Activated CD4-positive, CD25-positive, alpha-beta regulatory T cell treated with anti-CD3 and anti-CD28 coated beads, Interleukin-2, amount 50 U/mL, for 16 hours (primary cell): ENCODE data around the gene NFKB1.

Source experiments
- DNase-seq: peaks from one replicate; pipeline ENCODE4 v3.0.0-alpha.2; 2020; ENCODE audit warnings: low read depth, low spot score

NFKB1 gene

DNA sequence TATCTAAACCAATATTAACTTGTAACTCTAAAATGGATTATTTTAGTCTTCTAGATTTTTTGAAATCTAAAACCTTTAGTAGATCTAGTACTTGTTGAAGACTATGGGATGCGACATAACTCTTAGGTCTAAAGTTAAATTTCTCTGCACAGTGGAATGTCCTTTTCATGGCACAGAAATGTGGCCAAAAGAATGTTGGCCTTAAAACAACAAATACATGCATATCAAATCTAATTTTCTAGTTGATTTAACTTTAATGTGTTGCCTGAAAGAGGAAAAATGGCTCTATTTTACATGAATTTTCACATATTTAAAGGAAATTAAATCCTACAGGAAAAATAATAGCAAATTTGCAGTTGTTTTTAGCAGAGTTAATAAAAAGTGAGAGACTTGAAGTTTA is 30.3 kb downstream of the NFKB1 start:
- DNase-seq: no peak

DNA sequence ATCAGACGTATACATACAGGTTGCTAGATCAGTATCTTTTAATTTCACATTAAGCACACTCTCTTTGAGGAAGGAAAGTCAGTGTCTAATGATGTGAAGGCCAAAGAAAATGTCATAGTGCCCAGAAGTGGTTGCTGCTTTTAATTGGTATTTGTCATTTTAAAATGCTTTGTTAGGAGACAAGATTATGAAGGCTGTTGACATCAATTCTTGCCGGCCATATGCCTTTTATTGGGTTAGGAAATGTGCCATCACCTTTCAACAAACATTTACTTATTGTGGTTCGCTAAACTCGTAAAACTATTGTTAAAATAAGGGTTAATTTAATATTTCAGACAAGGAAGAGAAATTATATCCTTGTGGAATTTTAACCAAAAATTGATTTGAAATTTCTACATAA is 32.2 kb downstream of the NFKB1 start:
- DNase-seq: no peak

DNA sequence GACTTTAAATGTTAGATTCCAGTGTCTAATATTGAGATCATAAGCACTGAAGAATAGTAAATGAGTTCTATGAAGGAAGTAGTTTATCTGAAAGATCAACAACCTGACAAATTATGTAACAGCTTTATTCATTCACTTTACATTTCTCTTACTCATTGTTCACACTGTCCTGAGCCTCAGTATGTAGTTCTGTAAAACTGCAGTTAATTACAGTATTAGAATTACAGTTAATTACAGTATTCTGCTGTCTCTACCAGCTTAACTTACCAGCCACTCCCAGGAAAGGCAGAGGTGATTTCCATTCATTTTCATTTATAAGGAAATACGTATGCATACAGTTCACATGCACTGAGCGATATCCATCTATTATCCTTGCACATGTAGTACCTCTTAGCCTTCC is 32.7 kb downstream of the NFKB1 start:
- no peak for DNase-seq

DNA sequence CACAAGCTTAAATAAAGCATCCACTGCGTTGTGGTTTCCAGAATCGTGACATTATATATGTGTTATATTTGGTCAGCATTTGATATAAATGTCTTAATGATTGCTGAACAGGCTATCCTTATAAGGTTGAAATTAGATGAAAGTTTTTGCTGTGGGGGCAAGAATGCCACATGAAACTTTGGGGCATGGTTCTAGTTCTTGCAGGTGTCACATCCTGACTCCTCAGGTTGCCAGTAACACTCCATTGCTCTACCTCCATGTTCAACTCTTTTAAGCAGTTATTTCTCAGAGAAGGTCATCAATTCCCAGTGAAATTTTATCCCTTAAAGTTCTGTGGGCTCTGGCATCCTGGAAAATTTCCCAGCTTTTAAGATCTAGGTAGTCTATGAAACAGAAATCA is 33.7 kb downstream of the NFKB1 start:
- no peak for DNase-seq

DNA sequence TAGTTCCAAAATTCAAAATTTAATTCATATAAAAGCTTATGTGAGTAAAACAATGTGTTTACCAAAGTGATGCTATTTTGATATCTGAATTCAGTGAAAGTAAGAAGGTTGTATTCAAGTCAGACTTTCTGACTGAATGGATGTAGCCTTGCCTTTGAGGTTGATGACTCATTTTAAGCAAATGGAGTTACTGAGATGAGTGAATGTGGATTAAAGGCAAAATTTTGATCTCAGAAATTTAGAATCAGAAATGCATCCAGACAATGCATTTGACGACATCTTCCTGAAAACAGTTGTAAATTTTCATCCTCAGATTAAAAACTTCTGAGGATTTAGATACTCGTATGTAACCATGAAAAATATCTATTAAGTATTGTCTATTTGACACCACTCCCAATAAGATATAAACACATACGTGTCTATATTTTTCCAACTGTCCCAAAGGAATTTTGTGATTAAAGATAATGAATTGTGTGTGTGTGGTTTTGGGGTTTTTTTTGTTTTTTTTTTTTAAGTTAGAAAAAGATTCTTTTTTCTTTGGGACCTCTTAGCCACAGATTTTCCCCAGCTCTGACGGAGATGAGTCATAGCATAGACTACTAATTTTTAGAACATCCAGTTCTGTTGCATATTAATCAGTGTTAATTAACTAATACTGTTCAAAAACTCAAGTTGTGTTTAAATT is 34.4 kb downstream of the NFKB1 start:
- DNase-seq: no peak

- DNase-seq: no peak
These were observed 35.6 kb downstream of the NFKB1 start for GRCh38 chr4:102536768-102537167.

DNA sequence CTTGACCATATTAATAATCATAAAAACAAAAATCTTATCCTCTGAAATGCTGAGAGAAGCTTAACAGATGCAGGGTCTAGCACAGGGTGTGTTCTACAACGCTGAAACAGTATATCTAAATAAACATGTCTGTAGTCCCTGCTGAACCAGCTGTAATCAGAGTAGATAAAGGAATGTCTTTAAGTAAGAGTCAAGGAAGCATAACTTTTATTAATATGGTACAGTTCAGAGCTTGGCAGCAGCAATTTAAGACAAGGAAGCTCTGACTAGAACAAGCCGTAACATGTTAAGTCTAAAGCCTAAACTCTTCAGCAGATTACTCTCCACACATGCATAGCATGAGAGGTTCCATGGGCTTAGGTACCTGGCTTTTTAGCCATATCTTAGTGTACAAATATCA is 36.1 kb downstream of the NFKB1 start:
- DNase-seq: no peak

GRCh38 chr4:102541697-102542096 is 40.5 kb downstream of the NFKB1 start:
- no peak for DNase-seq

DNA sequence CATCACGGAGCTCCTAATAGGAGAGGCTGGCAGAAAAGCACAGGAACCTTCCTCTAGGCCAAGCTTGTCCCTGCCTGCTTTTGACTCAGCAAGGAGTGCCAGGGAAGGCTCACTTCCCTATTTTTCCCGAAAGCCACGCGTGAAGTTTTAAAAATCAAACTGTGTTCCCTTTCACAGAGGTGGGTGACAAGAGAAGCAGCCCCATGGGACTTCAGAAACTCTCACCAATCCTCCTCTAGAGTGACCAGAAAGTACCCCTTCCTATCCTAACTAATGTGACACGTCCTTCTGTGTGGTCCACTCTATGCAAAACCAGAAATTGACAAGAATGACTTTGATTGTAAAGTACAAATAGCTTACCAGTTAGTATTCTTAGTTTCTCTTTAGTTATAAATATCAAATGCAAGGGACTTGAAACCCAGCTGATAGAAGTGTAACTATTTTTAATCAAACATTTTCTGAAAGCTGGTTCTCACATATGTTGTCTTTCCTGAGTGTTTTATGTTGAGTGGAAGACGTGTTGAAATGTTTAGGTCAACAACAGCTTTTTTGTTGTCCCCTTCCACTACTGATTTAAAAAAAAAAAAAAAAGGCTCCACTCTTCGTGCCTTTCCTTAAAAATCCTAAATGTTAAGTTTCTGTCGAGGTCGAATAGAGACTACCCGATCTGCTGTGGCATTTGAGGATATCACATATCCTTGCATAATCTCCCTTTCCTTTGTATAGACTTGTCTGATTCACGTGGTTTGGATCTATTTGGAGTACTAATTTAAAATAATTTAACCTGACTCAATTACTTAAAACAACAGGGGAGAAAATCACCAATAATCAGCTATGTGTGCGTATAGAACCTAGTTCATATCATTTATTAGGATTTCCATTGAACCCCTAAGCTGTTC is 42.1 kb downstream of the NFKB1 start:
- DNase-seq: no peak

GRCh38 chr4:102546635-102547034 is 45.5 kb downstream of the NFKB1 start:
- no peak for DNase-seq

DNA sequence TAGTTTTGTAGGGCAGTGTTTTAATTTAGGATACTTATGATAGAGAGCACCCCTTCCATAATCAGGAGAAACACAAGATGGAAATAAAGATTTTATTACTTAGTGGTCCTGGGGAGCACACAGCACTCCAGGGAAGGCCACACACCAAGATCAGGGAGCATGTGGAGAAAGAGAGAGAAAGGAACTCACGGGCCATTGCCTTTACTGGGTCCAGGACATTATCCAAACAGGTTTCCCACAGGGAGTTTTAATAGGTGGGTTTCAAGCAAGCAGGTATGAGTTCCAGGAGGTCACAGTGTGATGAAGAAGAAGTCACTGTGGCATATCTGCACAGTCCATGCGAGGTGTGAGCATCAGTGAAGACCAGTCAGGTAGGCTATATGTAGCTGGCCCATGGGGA is 46.8 kb downstream of the NFKB1 start:
- no peak for DNase-seq

DNA sequence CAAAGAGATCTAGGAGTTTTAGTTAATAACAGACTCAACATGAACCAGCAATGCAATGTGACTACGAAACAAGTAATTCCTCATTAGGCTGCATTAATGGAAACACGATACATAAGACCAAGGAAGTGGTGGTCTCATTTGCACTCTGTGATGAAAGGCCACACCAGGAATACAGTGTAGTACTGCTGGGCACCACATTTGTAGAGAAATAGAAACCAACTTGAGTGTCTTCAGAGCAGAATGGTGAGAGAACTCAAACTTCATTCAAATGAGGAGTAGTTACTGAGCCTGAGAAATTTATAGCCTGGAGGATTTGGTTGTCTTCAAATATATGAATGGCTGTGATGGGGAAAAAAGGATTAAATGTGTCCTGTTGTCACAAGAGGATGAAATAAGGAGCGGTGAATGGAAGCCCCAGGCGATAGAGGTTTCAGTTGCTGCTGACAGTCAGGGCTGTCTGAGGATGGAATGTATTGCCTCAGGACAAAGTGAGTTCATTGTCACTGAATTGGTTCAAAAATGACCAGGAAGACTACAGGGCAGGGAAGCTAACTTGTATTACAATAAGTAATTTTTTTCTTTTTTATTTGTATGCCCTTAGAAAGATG is 50.9 kb downstream of the NFKB1 start:
- DNase-seq: no peak

GRCh38 chr4:102552781-102553180 is 51.6 kb downstream of the NFKB1 start:
- DNase-seq: no peak

- no peak for DNase-seq
These were observed 52.8 kb downstream of the NFKB1 start for GRCh38 chr4:102553982-102554381.

GRCh38 chr4:102554482-102554881 is 53.3 kb downstream of the NFKB1 start:
- DNase-seq: no peak

GRCh38 chr4:102554992-102555391 is 53.8 kb downstream of the NFKB1 start:
- DNase-seq: no peak

DNA sequence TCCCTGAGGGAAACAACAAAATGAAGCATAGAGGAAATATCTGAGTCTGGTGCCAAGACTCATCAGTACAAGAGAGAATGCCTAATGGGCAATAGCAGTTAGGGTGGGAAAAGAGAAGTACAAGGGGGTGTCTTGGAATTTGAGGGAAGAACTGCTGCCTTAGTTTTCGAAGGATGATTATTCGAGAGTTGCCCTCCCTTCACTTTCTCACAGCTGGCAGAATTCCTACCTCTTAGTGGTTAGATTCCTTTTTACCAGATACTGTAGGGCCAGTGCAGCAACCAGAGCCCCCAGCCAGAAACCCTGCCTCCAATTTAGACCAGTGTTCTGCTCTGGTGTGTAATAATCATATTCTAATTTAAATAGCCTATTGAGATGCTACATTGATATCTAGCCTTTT is 56.5 kb downstream of the NFKB1 start:
- no peak for DNase-seq

DNA sequence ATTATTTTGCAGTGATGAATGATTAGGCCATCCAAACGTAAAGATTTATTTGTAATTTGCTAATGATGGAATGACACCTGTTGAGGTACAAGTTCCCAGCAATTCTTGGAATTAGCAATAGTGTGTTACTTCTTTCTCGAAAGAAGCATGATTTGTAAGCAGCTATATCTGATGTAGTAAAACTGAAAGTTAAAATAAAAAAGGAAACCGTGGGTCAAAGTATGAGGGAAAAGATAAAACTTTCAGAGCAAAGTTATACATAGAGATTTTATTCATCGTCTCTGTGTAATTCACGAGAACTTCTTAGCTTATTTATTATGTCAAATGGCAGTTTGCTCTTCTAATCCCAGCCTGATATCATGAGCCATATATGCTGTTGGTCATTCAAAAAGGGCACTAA is 59.0 kb downstream of the NFKB1 start:
- DNase-seq: no peak

- no peak for DNase-seq
These were observed 59.6 kb downstream of the NFKB1 start for GRCh38 chr4:102560571-102561341.

DNA sequence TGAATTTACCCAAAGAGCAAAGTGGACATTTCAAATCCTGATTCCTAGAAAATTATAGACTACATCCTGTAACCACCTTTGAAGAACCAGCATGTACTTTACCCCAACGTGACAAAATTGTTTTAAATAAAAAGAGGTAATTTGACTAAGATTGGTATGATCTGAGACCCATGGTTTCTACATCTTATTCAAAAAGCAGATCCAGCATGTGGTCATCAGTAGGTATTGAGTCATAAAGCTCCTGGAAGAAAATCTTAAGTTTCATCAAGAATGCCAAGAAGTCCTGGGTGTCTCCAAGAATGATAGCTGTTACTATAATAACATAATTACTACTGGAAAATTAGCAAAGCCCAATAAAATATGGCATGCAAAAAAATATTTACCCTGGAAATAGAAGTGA is 61.8 kb downstream of the NFKB1 start:
- DNase-seq: no peak

DNA sequence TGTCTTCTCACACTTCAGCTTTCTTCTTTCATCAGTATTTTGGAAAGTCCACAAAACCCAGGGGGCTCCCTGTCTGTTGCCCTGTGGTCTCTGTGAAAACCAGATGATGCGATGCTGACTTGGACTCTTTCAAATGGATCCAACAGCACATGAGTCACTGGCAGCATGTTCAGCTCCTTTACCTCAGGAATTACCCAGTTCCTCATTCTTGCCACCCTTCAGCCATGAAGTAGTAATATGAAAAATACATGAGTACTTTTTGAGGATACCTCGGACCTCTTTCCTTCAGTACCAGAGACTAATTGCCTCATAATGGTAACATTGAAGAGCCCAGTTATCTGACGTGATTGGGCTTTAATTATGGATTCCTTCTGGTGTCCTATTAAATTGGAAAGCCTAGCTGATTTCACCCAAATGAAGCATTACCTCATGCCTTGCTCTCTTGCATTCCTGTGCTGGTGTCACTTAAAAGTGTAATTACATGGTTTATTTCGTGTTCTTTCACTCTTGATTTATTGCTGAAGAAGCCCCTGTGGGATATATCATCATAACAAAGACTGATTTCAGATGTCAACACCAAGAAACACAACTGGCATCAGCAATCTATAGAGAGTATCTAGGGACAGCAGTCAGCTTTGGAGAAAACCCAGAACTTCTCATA is 63.4 kb downstream of the NFKB1 start:
- DNase-seq: no peak
